Stimulated activated memory B cell treated with anti-CD40 and anti-IgM and Interleukin-4, amounts not matched to agents 10 μg/mL and 1 μg/mL and 100 μg/mL, for 72 hours (primary cell): ENCODE measurements around the gene ZNF32.
A peak's percentile ranks its signal among the peaks of the same experiment; 100 is the strongest.

ENCODE experiments used
- ATAC-seq: fragments of 150-1000 bp; cut with Tn5 transposase; 2 replicates; pipeline ENCODE4 v1.10.0; 2021
- H3K27ac Mint-ChIP-seq: one replicate; pipeline ENCODE4 v1.8.0; 2022; ENCODE audit warnings: mild to moderate bottlenecking, mixed read lengths
- H3K27me3 Mint-ChIP-seq: one replicate; pipeline ENCODE4 v1.8.0; 2022; ENCODE audit warnings: mixed read lengths
- H3K36me3 Mint-ChIP-seq: one replicate; pipeline ENCODE4 v1.8.0; 2022; ENCODE audit warnings: mixed read lengths
- H3K4me1 Mint-ChIP-seq: one replicate; pipeline ENCODE4 v1.8.0; 2022; ENCODE audit warnings: mixed read lengths
- H3K4me3 Mint-ChIP-seq: one replicate; pipeline ENCODE4 v1.8.0; 2022; ENCODE audit warnings: mild to moderate bottlenecking, moderate library complexity, mixed read lengths
- H3K9me3 Mint-ChIP-seq: one replicate; pipeline ENCODE4 v1.8.0; 2022; ENCODE audit warnings: mixed read lengths

Gene ZNF32, protein sequence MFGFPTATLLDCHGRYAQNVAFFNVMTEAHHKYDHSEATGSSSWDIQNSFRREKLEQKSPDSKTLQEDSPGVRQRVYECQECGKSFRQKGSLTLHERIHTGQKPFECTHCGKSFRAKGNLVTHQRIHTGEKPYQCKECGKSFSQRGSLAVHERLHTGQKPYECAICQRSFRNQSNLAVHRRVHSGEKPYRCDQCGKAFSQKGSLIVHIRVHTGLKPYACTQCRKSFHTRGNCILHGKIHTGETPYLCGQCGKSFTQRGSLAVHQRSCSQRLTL

DNA sequence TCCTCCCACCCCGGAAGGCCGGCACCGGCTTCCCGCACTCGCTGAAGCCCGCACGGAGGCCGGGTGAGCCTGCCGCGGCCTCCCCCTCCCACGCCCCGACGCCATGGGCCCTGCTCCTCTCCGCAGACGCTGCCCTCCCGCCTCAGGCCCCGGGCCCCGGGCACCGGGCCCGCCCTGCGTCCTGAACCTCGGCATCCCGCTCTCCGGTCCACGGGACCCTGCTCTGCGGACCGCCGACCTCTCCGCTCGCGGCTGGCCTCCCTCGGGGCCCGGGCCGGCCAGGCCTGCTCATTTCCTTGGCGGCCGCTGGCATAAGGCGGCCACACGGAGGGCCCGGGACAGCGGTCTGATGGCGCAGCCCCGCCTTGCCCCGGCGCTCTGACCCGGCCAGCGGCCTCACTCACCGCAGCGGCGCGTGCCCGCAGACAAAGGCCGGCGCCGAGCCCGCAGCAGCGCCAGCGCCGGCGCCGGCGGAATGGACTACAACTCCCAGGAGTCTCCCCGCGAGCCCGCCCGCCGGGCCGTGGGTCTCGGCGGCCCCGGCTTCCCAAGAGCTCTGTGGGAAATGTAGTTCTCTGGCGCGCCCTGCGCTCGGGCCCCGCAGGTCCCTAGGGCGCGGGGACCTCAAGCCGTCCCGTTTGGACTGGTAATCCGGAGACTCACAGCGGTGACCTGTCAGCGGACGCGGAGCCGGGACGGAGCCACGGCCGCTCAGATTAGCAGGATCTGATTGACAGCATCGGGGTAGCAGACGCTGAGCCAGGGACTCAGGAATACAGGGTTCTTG lies at the start of gene ZNF32:
ZNF32 (minus strand) TSS at position 484 of the 787 bp plus-strand sequence. CDS start 2,748 bp downstream, outside the sequence.
- Mint-ChIP-seq H3K36me3 (peaks cover 31% of the 10 kb centered on the region), H3K4me3 (peak within 1 kb of the TSS; percentile 98), H3K27me3 (no peaks in the 10 kb centered on the region), H3K9me3 (peaks cover 13% of the 10 kb centered on the region), H3K27ac (peak within 1 kb of the TSS; percentile 92), H3K4me1 (peaks cover 18% of the 10 kb centered on the region)
- peak; percentile 99 for ATAC-seq

DNA sequence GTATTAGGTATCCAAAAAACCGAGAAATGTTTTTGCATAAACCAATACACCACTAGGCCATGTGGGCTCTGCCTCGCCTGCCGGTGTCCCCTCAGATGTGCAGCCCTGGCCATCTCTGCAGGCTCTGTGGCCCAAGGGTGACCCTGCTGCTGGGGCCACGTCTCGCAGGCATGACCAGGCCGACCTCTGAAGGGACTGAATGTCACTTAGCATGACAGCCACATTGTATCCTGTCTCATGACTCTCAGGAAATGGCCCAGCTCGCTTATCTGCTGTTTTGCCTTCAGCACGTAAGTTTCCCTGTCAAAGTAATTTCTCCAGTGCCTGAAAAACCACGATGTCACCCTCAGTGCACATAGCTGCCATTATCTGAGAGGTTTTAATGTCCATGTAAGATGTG lies 49.5 kb upstream of the ZNF32 start:
- Mint-ChIP-seq H3K4me1 (no peaks in the 10 kb centered on the region), H3K27me3 (peaks cover 22% of the 10 kb centered on the region), H3K27ac (no peak overlapping the region), H3K36me3 (no peaks in the 10 kb centered on the region), H3K4me3 (no peak overlapping the region), H3K9me3 (no peaks in the 10 kb centered on the region)
- ATAC-seq, result no peak

DNA sequence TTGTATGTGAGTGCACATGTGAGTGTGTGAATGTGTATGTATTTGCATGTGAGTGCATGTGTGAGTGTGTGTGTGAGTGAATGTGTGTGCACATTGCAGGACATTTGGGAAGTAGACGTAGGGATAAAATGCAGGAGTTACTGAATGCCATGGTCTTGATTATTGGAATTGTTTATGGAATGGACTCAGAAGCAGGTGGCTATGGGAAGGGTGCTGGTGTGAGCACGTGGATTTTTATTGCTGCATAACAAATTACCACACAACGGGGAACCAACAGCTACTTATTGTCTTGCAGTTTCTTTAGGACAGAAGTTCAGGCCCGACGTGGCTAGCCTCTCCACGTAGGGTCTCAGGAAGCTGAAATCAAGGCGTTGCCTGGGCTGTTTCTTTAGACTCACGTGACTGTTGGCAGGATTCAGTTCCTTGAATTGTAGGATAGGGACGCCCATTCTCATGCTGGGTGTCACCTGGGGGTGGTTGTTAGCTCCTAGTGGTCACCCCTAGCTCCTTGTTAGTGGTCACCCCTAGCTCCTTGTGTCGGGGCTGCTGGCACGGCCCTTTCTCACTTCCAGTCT lies 48.3 kb upstream of the ZNF32 start:
- Mint-ChIP-seq H3K9me3 (no peaks in the 10 kb centered on the region), H3K4me3 (no peak overlapping the region), H3K4me1 (no peaks in the 10 kb centered on the region), H3K27ac (no peak overlapping the region), H3K27me3 (peaks cover 33% of the 10 kb centered on the region), H3K36me3 (no peaks in the 10 kb centered on the region)
- no peak for ATAC-seq

DNA sequence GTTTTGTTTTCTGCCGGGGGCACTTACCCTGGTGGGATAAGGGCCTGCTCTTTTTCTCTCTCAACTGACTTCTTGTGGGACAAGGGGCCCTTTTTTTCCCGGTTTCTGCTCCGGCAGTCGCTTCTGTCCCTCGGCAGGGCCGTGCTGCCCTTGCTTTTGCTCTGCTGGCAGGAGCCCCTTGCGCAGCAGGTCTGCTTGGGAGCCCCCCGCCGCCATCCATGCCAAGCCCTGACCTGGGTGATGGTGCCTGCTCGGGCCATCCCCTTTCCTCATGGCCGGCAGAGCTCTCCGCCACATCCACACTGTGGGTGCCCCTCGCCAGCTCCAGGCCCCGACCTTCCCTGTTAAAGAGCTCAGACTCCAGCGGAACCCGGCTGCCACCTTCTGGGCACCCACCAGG lies 47.0 kb upstream of the ZNF32 start:
- peaks cover 26% of the 10 kb centered on the region for H3K27me3 Mint-ChIP-seq
- H3K27ac Mint-ChIP-seq, result no peak overlapping the region
- H3K4me1 Mint-ChIP-seq, result no peaks in the 10 kb centered on the region
- no peak for ATAC-seq
- no peak overlapping the region for H3K4me3 Mint-ChIP-seq
- H3K36me3 Mint-ChIP-seq, result no peaks in the 10 kb centered on the region
- no peaks in the 10 kb centered on the region for H3K9me3 Mint-ChIP-seq

DNA sequence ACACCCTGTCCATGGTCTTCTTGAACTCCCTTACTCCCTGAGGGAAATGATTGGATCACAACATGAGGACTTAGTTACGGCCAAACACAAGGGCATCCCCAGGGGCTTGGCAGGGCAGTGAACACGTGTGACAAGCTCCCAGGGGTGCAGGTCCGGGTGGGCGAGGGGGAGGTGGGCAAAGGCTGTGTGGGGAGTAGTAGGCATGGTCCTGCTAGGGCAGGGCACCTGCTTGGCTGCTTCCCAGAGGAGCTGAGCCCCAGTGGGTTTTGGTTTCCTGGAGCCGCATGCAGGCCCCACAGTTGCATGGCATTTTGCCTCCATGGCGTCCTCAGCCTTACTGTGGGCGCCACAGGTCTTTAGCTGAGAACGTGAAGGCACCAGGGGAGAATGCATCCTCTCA lies 46.6 kb upstream of the ZNF32 start:
- peaks cover 22% of the 10 kb centered on the region for H3K27me3 Mint-ChIP-seq
- H3K27ac Mint-ChIP-seq, result no peak overlapping the region
- no peaks in the 10 kb centered on the region for H3K9me3 Mint-ChIP-seq
- no peak for ATAC-seq
- no peak overlapping the region for H3K4me3 Mint-ChIP-seq
- no peaks in the 10 kb centered on the region for H3K36me3 Mint-ChIP-seq
- no peaks in the 10 kb centered on the region for H3K4me1 Mint-ChIP-seq

DNA sequence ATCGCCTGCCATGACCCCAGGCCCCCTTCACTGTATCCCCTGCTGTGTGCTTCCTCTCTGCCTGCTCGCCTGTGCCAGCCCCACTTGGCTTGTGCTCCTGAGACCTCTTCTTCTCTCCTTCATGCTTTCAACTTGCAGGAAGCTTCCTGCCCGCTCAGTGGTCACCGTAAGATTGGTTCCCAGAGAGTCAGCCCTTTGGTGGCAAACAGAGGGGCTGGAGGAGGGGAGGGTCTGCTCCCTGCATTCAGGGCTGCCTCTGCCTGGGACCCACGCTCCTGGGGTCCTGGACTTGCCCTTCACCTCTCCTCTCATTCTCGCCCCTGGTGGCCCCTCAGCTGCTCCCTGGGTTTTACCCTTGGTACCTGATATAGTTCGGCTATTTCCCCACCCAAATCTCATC lies 45.8 kb upstream of the ZNF32 start:
- Mint-ChIP-seq H3K4me3 (no peak overlapping the region), H3K36me3 (no peaks in the 10 kb centered on the region), H3K9me3 (no peaks in the 10 kb centered on the region), H3K27me3 (peaks cover 21% of the 10 kb centered on the region), H3K4me1 (no peaks in the 10 kb centered on the region), H3K27ac (no peak overlapping the region)
- ATAC-seq, result no peak

DNA sequence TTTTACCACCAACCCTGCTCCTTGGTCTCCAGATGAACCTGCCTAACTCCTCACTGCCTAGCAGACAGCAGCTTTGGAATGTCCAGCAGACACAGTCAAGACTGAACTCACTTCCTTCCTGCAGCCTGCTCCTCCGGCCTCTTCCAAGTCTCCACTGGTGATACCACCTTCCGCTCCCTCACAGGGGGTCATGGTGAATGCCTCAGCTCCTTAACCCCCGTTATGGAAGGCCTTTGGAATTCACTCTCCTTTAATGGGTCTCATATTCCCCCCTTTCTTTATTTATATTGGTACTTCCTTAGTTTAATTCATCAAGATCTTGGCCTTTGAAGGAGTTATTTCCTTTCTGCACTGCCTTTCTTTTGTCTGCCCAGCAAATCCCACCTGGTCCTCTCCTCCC lies 44.9 kb upstream of the ZNF32 start:
- Mint-ChIP-seq H3K27ac (no peak overlapping the region), H3K27me3 (peaks cover 28% of the 10 kb centered on the region), H3K4me1 (no peaks in the 10 kb centered on the region), H3K36me3 (no peaks in the 10 kb centered on the region), H3K9me3 (no peaks in the 10 kb centered on the region), H3K4me3 (no peak overlapping the region)
- ATAC-seq, result no peak

DNA sequence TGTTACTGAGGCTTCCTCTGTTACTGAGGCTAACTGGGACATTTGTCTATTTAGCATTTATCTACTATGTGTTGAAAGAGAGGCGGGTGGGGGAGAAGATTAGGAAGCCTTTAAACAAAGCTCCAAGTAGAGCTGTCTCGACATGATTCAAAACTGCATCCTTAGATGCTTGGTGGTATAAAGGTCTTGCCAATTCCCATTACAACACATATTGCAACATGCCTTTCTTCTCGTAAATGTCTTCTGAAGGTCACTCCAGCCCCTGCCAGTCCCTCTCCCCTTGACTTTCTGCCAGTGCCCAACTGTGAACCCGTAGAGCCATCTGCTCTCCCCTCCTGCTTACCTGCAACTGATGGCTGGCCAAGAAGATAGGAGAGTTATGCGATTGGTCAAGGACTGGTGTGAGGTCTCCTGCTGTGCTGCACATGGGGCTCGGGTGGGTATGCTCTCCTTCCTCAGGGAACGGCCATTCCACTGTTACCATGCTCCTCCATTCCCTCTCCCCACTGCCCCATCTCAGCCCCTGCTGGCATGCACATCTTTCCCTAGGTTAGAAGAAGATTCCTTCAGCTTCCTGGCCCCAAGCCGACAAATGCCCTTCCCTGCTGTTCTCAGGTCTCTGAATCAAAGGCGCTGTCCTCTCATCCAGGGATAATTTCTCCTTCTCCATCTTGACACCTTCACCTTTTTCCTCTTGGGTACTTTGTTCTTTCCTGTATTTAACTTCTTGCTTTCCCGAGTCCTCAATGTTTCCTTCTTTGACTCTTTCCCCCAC lies 43.6 kb upstream of the ZNF32 start:
- Mint-ChIP-seq H3K27me3 (peaks cover 41% of the 10 kb centered on the region), H3K4me3 (no peak overlapping the region), H3K9me3 (no peaks in the 10 kb centered on the region), H3K4me1 (no peaks in the 10 kb centered on the region), H3K36me3 (no peaks in the 10 kb centered on the region), H3K27ac (no peak overlapping the region)
- no peak for ATAC-seq

DNA sequence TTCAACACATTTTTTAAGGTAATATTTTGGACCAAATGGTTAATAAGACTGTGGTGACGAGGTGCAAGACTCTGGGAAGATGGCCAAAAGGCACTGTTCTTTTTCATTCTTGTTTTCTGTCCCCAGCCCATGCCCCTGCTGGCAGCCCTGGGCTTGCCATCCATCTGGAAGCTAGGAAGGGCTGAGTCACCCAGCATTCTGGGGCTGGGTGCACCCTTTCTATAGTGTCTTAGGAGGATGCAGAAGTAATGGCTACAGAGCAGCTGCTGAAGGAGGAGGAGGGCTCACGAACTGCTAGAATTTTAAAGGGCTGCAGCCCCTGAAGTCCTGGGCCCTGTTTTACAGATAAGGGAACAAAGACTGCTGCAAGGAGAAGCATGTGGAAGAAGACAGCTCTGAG lies 42.8 kb upstream of the ZNF32 start:
- H3K9me3 Mint-ChIP-seq, result no peaks in the 10 kb centered on the region
- no peaks in the 10 kb centered on the region for H3K36me3 Mint-ChIP-seq
- H3K4me3 Mint-ChIP-seq, result no peak overlapping the region
- H3K4me1 Mint-ChIP-seq, result no peaks in the 10 kb centered on the region
- H3K27ac Mint-ChIP-seq, result no peak overlapping the region
- ATAC-seq, result no peak
- peaks cover 49% of the 10 kb centered on the region for H3K27me3 Mint-ChIP-seq

DNA sequence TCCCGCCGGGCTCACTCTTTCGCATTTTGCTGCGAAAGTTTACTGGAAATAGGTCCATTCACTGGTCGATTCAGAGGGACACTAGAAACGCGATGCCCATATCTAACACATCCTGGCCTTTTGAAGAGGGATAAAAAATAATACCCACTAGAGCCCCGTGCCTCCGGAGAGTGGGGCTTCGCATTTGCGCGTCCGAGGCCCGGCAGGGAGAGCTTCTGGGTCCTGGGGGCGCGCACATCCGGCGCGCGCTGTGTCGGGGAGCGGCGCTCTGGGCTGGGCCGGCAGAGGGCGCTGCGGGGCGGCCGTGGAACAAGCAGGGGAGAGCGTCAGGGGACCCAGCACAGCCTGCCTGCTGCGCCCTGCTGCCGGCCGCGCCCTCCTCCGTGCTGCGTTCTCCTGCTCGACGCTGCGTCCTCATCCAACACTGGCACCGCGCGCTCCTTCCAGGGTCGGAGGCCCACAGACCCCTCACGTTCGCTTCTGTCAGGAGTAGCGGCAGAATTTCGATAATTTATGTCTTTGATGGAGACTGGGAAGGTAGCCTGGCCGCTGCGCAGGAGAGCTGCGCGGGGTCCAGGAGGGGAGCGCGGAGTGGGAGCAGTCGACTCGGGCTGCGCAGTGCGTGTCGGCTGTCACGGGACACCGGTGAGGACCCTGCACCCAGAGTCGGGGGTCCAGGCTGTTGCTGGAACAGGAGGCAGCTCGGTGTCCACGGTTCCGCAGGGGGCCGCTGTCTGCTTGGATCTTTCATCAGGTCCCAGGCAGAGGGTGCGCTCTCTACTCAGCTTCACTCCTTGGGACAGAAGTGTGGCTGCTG lies 41.5 kb upstream of the ZNF32 start:
- H3K36me3 Mint-ChIP-seq, result no peaks in the 10 kb centered on the region
- peaks cover 52% of the 10 kb centered on the region for H3K27me3 Mint-ChIP-seq
- no peaks in the 10 kb centered on the region for H3K9me3 Mint-ChIP-seq
- no peaks in the 10 kb centered on the region for H3K4me1 Mint-ChIP-seq
- H3K4me3 Mint-ChIP-seq, result peak overlapping the region; percentile 68
- ATAC-seq, result peak; percentile 86
- no peak overlapping the region for H3K27ac Mint-ChIP-seq

DNA sequence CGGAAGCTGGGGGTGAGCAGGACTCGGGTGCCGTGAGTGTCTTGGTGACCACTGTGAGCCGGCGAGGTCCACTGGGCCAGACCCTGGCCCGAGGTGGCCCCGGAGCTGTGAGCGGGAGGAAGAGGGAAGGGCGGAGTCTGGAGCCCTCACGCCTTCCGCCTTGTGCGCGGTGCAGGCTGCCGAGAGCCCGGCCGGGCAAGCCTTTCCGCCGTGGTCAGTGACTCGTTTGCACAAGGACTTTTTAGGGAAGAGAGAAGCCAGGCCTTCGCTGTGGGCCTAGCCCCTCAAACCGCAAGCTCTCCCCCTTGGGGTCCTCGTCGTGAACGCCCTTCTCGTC lies 40.9 kb upstream of the ZNF32 start:
- no peaks in the 10 kb centered on the region for H3K4me1 Mint-ChIP-seq
- H3K9me3 Mint-ChIP-seq, result no peaks in the 10 kb centered on the region
- H3K36me3 Mint-ChIP-seq, result no peaks in the 10 kb centered on the region
- H3K4me3 Mint-ChIP-seq, result peak overlapping the region; percentile 68
- ATAC-seq, result no peak
- peaks cover 52% of the 10 kb centered on the region for H3K27me3 Mint-ChIP-seq
- no peak overlapping the region for H3K27ac Mint-ChIP-seq

DNA sequence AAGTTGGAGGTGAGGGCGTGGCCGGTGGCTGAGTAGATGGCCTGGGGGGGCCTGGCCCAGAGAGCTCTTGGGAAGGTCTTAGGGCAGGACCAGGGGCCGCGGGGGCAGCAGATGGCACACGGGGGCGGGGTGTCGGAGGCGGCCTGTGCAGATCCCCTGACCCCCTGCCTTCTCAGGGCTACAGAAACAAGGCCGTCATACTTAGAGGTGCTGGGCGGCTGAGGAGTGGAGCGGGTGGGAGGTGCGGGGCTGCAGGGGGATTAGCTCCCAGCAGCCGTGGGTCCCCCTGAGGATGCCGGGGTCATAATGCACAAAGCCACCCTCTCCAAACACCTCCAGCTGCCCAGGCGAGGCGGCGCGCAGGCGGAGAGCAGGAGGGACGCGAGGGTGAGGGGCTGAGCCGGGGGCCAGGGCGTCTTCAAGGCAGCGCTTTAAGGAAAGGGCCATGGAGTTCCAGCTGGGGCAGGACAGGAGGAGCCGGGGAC lies 40.4 kb upstream of the ZNF32 start:
- H3K27me3 Mint-ChIP-seq, result peaks cover 50% of the 10 kb centered on the region

DNA sequence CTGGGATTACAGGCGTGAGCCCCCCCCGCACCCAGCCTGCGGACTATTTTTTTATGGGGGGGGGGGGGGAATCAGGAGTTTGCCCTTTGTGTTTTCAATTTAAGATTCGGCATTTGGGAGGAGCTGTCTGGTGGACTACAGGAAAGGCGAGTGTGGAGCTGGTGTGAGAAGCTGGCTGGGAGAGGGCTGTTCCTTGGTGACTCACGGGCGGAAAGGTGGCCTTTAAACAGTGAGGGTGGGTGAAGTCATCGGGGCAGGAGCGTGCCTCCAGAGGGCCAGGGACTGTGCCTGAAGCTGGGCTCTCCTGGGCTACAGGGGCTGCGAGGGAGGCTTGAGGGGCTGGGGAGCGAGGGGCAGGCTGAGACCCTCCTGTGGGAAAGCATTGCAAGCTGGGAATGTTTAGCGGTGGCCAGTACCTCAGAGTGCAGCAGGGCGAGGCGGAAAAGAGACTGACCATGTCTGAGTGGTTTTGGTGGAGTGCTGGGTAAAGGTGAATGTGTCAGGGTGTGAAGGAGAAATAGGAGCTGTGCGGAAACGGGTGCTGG lies 39.7 kb upstream of the ZNF32 start:
- no peaks in the 10 kb centered on the region for H3K9me3 Mint-ChIP-seq
- no peaks in the 10 kb centered on the region for H3K4me1 Mint-ChIP-seq
- H3K27ac Mint-ChIP-seq, result no peak overlapping the region
- no peaks in the 10 kb centered on the region for H3K36me3 Mint-ChIP-seq
- ATAC-seq, result no peak
- peak overlapping the region; percentile 10 for H3K4me3 Mint-ChIP-seq
- H3K27me3 Mint-ChIP-seq, result peaks cover 48% of the 10 kb centered on the region

More for the DNA sequence above, 40.4 kb upstream of the ZNF32 start:
- peak overlapping the region; percentile 68 for H3K4me3 Mint-ChIP-seq
- no peaks in the 10 kb centered on the region for H3K36me3 Mint-ChIP-seq
- H3K9me3 Mint-ChIP-seq, result no peaks in the 10 kb centered on the region
- no peak for ATAC-seq
- no peak overlapping the region for H3K27ac Mint-ChIP-seq
- H3K4me1 Mint-ChIP-seq, result no peaks in the 10 kb centered on the region

DNA sequence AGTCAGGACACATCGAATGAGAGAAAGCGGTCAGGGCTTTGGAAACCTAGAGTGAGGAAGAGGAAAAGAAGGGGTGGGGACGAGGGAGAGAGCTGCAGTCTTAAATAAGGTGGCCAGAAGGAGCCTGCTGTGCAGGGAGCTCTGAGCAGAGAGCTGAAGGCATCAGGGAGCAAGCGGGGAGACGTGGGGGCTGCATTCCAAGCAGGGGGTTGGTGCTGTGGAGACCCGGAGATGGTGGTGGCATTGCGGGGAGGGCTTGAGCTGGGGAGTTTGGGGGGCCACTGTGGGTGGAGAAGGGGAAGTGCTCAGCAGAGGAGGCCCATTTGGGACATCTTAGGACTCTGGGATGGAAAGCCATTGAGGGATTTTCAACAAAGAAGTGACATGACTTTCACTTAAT lies 38.7 kb upstream of the ZNF32 start:
- ATAC-seq, result no peak
- Mint-ChIP-seq H3K4me3 (no peak overlapping the region), H3K36me3 (no peaks in the 10 kb centered on the region), H3K9me3 (no peaks in the 10 kb centered on the region), H3K4me1 (no peaks in the 10 kb centered on the region), H3K27me3 (peaks cover 48% of the 10 kb centered on the region), H3K27ac (no peak overlapping the region)
